ENCODE measurements around the gene MB. TPM values are rescaled to one million over a fixed set of nuclear protein-coding genes. Genes with fewer than 3 reads are reported as not detected.
A peak's percentile ranks its signal among the peaks of the same experiment; 100 is the strongest.

Gene MB
- total and polyA plus RNA-seq, 5 donors from 2014 or later: not detected

- H3K27ac ChIP-seq (ENCODE audit: insufficient read depth, low read length, poor library complexity, severe bottlenecking): no peak overlapping the region
- Mint-ChIP-seq H3K27me3 (no peaks in the 10 kb centered on the region), H3K9me3 (peaks cover 0 to 2% (median 0%) of the 10 kb centered on the region in 7 donors), H3K36me3 (no peaks in the 10 kb centered on the region), H3K27ac (no peak overlapping the region), H3K4me1 (peaks cover 0 to 2% (median 0%) of the 10 kb centered on the region in 4 donors), H3K4me3 (no peak overlapping the region)
- DNase-seq: no peak
- no peaks in the 10 kb centered on the region for H3K4me1 ChIP-seq (ENCODE audit: control insufficient read depth, insufficient read depth, low read length, poor library complexity, severe bottlenecking)
- no peak overlapping the region for H3K4me3 ChIP-seq (ENCODE audit: low read depth, low read length)
- H3K9me3 ChIP-seq (ENCODE audit: control insufficient read depth in 2 of 2, low read length in 2 of 2): no peaks in the 10 kb centered on the region
- no peak for ATAC-seq (ENCODE audit: low read depth in 2 of 2)
- no peaks in the 10 kb centered on the region for H3K27me3 ChIP-seq (ENCODE audit: control insufficient read depth, insufficient read depth, low read length)
- no peaks in the 10 kb centered on the region for H3K36me3 ChIP-seq (ENCODE audit: control insufficient read depth, insufficient read depth, low read length)
These were observed 40.5 kb downstream of the MB start for GRCh38 chr22:35576671-35577070.

- H3K27ac ChIP-seq (ENCODE audit: insufficient read depth, low read length, poor library complexity, severe bottlenecking): no peak overlapping the region
- H3K4me1 ChIP-seq (ENCODE audit: control insufficient read depth, insufficient read depth, low read length, poor library complexity, severe bottlenecking): no peaks in the 10 kb centered on the region
- no peaks in the 10 kb centered on the region for H3K27me3 ChIP-seq (ENCODE audit: control insufficient read depth, insufficient read depth, low read length)
- H3K27ac Mint-ChIP-seq: no peak overlapping the region
- no peaks in the 10 kb centered on the region for H3K9me3 ChIP-seq (ENCODE audit: control insufficient read depth in 2 of 2, low read length in 2 of 2)
- peaks cover 0 to 2% (median 0%) of the 10 kb centered on the region in 4 donors for H3K4me1 Mint-ChIP-seq
- H3K36me3 Mint-ChIP-seq: no peaks in the 10 kb centered on the region
- H3K27me3 Mint-ChIP-seq: peaks cover 5% of the 10 kb centered on the region
- no peak overlapping the region for H3K4me3 Mint-ChIP-seq
- no peak for ATAC-seq (ENCODE audit: low read depth in 2 of 2)
- no peaks in the 10 kb centered on the region for H3K36me3 ChIP-seq (ENCODE audit: control insufficient read depth, insufficient read depth, low read length)
- peaks cover 0 to 2% (median 0%) of the 10 kb centered on the region in 7 donors for H3K9me3 Mint-ChIP-seq
- DNase-seq: no peak
- no peak overlapping the region for H3K4me3 ChIP-seq (ENCODE audit: low read depth, low read length)
These were observed 41.9 kb downstream of the MB start for GRCh38 chr22:35575116-35575748.

GRCh38 chr22:35572556-35572955, 44.6 kb downstream of the MB start:
- no peak for ATAC-seq (ENCODE audit: low read depth in 2 of 2)
- H3K9me3 Mint-ChIP-seq: peaks cover 0 to 2% (median 0%) of the 10 kb centered on the region in 7 donors

GRCh38 chr22:35570686-35571194, 46.4 kb downstream of the MB start:
- Mint-ChIP-seq H3K4me1 (no peaks in the 10 kb centered on the region), H3K9me3 (no peaks in the 10 kb centered on the region), H3K27ac (no peak overlapping the region), H3K36me3 (no peaks in the 10 kb centered on the region), H3K4me3 (no peak overlapping the region), H3K27me3 (peaks cover 5% of the 10 kb centered on the region)
- H3K9me3 ChIP-seq (ENCODE audit: control insufficient read depth in 2 of 2, low read length in 2 of 2): no peaks in the 10 kb centered on the region
- no peaks in the 10 kb centered on the region for H3K27me3 ChIP-seq (ENCODE audit: control insufficient read depth, insufficient read depth, low read length)
- ATAC-seq (ENCODE audit: low read depth in 2 of 2): peak in 1 of 2 donors; percentile 14
- H3K4me3 ChIP-seq (ENCODE audit: low read depth, low read length): no peak overlapping the region
- H3K36me3 ChIP-seq (ENCODE audit: control insufficient read depth, insufficient read depth, low read length): no peaks in the 10 kb centered on the region
- H3K4me1 ChIP-seq (ENCODE audit: control insufficient read depth, insufficient read depth, low read length, poor library complexity, severe bottlenecking): no peaks in the 10 kb centered on the region
- DNase-seq: no peak
- H3K27ac ChIP-seq (ENCODE audit: insufficient read depth, low read length, poor library complexity, severe bottlenecking): no peak overlapping the region

More at GRCh38 chr22:35572556-35572955, 44.6 kb downstream of the MB start:
- no peaks in the 10 kb centered on the region for H3K36me3 Mint-ChIP-seq
- no peaks in the 10 kb centered on the region for H3K36me3 ChIP-seq (ENCODE audit: control insufficient read depth, insufficient read depth, low read length)
- no peaks in the 10 kb centered on the region for H3K27me3 ChIP-seq (ENCODE audit: control insufficient read depth, insufficient read depth, low read length)
- no peak overlapping the region for H3K27ac ChIP-seq (ENCODE audit: insufficient read depth, low read length, poor library complexity, severe bottlenecking)
- no peak for DNase-seq
- H3K4me1 ChIP-seq (ENCODE audit: control insufficient read depth, insufficient read depth, low read length, poor library complexity, severe bottlenecking): no peaks in the 10 kb centered on the region
- H3K4me3 Mint-ChIP-seq: no peak overlapping the region
- no peaks in the 10 kb centered on the region for H3K9me3 ChIP-seq (ENCODE audit: control insufficient read depth in 2 of 2, low read length in 2 of 2)
- no peak overlapping the region for H3K4me3 ChIP-seq (ENCODE audit: low read depth, low read length)
- H3K4me1 Mint-ChIP-seq: no peaks in the 10 kb centered on the region
- peaks cover 5% of the 10 kb centered on the region for H3K27me3 Mint-ChIP-seq
- no peak overlapping the region for H3K27ac Mint-ChIP-seq

GRCh38 chr22:35569916-35570315, 47.2 kb downstream of the MB start:
- Mint-ChIP-seq H3K4me1 (no peaks in the 10 kb centered on the region), H3K27me3 (peaks cover 5% of the 10 kb centered on the region), H3K9me3 (no peaks in the 10 kb centered on the region), H3K36me3 (no peaks in the 10 kb centered on the region), H3K27ac (no peak overlapping the region), H3K4me3 (no peak overlapping the region)
- no peak for DNase-seq
- Histone ChIP-seq H3K4me1 (ENCODE audit: control insufficient read depth, insufficient read depth, low read length, poor library complexity, severe bottlenecking) (no peaks in the 10 kb centered on the region), H3K9me3 (ENCODE audit: control insufficient read depth in 2 of 2, low read length in 2 of 2) (no peaks in the 10 kb centered on the region), H3K4me3 (ENCODE audit: low read depth, low read length) (no peak overlapping the region), H3K36me3 (ENCODE audit: control insufficient read depth, insufficient read depth, low read length) (no peaks in the 10 kb centered on the region), H3K27me3 (ENCODE audit: control insufficient read depth, insufficient read depth, low read length) (no peaks in the 10 kb centered on the region), H3K27ac (ENCODE audit: insufficient read depth, low read length, poor library complexity, severe bottlenecking) (no peak overlapping the region)
- ATAC-seq (ENCODE audit: low read depth in 2 of 2): no peak

GRCh38 chr22:35568751-35569739, 48.1 kb downstream of the MB start:
- no peaks in the 10 kb centered on the region for H3K9me3 ChIP-seq (ENCODE audit: control insufficient read depth in 2 of 2, low read length in 2 of 2)
- Mint-ChIP-seq H3K36me3 (no peaks in the 10 kb centered on the region), H3K27me3 (peaks cover 5% of the 10 kb centered on the region), H3K27ac (peak overlapping the region in 1 of 3 donors; percentile 60), H3K9me3 (no peaks in the 10 kb centered on the region), H3K4me3 (no peak overlapping the region), H3K4me1 (no peaks in the 10 kb centered on the region)
- no peaks in the 10 kb centered on the region for H3K4me1 ChIP-seq (ENCODE audit: control insufficient read depth, insufficient read depth, low read length, poor library complexity, severe bottlenecking)
- no peaks in the 10 kb centered on the region for H3K36me3 ChIP-seq (ENCODE audit: control insufficient read depth, insufficient read depth, low read length)
- DNase-seq (no peak), ATAC-seq (ENCODE audit: low read depth in 2 of 2) (no peak)
- H3K27ac ChIP-seq (ENCODE audit: insufficient read depth, low read length, poor library complexity, severe bottlenecking): no peak overlapping the region
- no peaks in the 10 kb centered on the region for H3K27me3 ChIP-seq (ENCODE audit: control insufficient read depth, insufficient read depth, low read length)
- no peak overlapping the region for H3K4me3 ChIP-seq (ENCODE audit: low read depth, low read length)

- ATAC-seq (ENCODE audit: low read depth in 2 of 2): no peak
- Mint-ChIP-seq H3K9me3 (peaks cover 0 to 1% (median 0%) of the 10 kb centered on the region in 7 donors), H3K4me3 (no peak overlapping the region), H3K27me3 (peaks cover 12% of the 10 kb centered on the region), H3K36me3 (no peaks in the 10 kb centered on the region), H3K4me1 (no peaks in the 10 kb centered on the region), H3K27ac (no peak overlapping the region)
- Histone ChIP-seq H3K27ac (ENCODE audit: insufficient read depth, low read length, poor library complexity, severe bottlenecking) (no peak overlapping the region), H3K4me1 (ENCODE audit: control insufficient read depth, insufficient read depth, low read length, poor library complexity, severe bottlenecking) (no peaks in the 10 kb centered on the region), H3K4me3 (ENCODE audit: low read depth, low read length) (no peak overlapping the region), H3K36me3 (ENCODE audit: control insufficient read depth, insufficient read depth, low read length) (no peaks in the 10 kb centered on the region), H3K27me3 (ENCODE audit: control insufficient read depth, insufficient read depth, low read length) (no peaks in the 10 kb centered on the region), H3K9me3 (ENCODE audit: control insufficient read depth in 2 of 2, low read length in 2 of 2) (no peaks in the 10 kb centered on the region)
- no peak for DNase-seq
These were observed 49.6 kb downstream of the MB start for GRCh38 chr22:35567351-35568141.
